Islet of Langerhans (tissue), 1 donor: ENCODE measurements around the gene FOXK2.

Experiments used
- FAIRE-seq: peaks from one replicate; lab custom pipeline; 2011; peaks lifted over from hg19 to GRCh38; lab: Jason Lieb, UNC

FOXK2 gene

GRCh38 chr17:82609655-82610054 lies 90.1 kb downstream of the FOXK2 start:
- no peak for FAIRE-seq

GRCh38 chr17:82611140-82612058 lies 91.9 kb downstream of the FOXK2 start:
- no peak for FAIRE-seq

GRCh38 chr17:82613283-82614094 lies 94.0 kb downstream of the FOXK2 start:
- no peak for FAIRE-seq

GRCh38 chr17:82614095-82614631 lies 94.6 kb downstream of the FOXK2 start:
- FAIRE-seq = no peak

GRCh38 chr17:82615084-82616020 lies 95.8 kb downstream of the FOXK2 start:
- no peak for FAIRE-seq

- FAIRE-seq = no peak
Measured at GRCh38 chr17:82616021-82616711, 96.6 kb downstream of the FOXK2 start.

- no peak for FAIRE-seq
Measured at GRCh38 chr17:82619211-82619610, 99.7 kb downstream of the FOXK2 start.

GRCh38 chr17:82619641-82620040 lies 100.1 kb downstream of the FOXK2 start:
- FAIRE-seq = no peak

GRCh38 chr17:82623707-82624106 lies 104.2 kb downstream of the FOXK2 start:
- no peak for FAIRE-seq

- FAIRE-seq = no peak
Measured at GRCh38 chr17:82627405-82627804, 107.9 kb downstream of the FOXK2 start.

GRCh38 chr17:82629748-82630147 lies 110.2 kb downstream of the FOXK2 start:
- FAIRE-seq = no peak

GRCh38 chr17:82630212-82630611 lies 110.7 kb downstream of the FOXK2 start:
- no peak for FAIRE-seq

GRCh38 chr17:82631544-82631943 lies 112.0 kb downstream of the FOXK2 start:
- no peak for FAIRE-seq

GRCh38 chr17:82632451-82632850 lies 112.9 kb downstream of the FOXK2 start:
- FAIRE-seq = no peak

- no peak for FAIRE-seq
Measured at GRCh38 chr17:82633343-82633742, 113.8 kb downstream of the FOXK2 start.

- no peak for FAIRE-seq
Measured at GRCh38 chr17:82636626-82637598, 117.4 kb downstream of the FOXK2 start.

GRCh38 chr17:82638183-82638773 lies 118.7 kb downstream of the FOXK2 start:
- FAIRE-seq = no peak

- no peak for FAIRE-seq
Measured at GRCh38 chr17:82639628-82640027, 120.1 kb downstream of the FOXK2 start.

- FAIRE-seq = no peak
Measured at GRCh38 chr17:82640036-82640435, 120.5 kb downstream of the FOXK2 start.

- FAIRE-seq = no peak
Measured at GRCh38 chr17:82642022-82642421, 122.5 kb downstream of the FOXK2 start.
